MM.1S (cell line): ENCODE measurements around the gene TMEM271.
"Not testable (repeated sequence)": the region's sequence is repeated elsewhere in the genome, so short reads cannot be mapped to it uniquely, and the experiment has no call there.

Source experiments
- EZH2 ChIP-seq: fragments of 300-600 bp; sonication (generic); optimal IDR thresholded peaks from 2 replicates; pipeline ENCODE3; 2017; ENCODE audit warnings: low read depth, mild to moderate bottlenecking, antibody characterized with exemption, low read length, mixed read lengths
- EZH2phosphoT487 ChIP-seq: fragments of 300-600 bp; sonication (generic); IDR thresholded peaks from 2 replicates; pipeline ENCODE4 v1.6.1; 2018; ENCODE audit warnings: antibody characterized with exemption, low read length
- TF ChIP-seq, protein P1 (sequence below): fragments of 300-600 bp; sonication (generic); IDR thresholded peaks from 2 replicates; pipeline ENCODE4 v1.5.1; 2016; ENCODE audit warnings: antibody characterized with exemption, low read length, mixed read lengths

DNA sequence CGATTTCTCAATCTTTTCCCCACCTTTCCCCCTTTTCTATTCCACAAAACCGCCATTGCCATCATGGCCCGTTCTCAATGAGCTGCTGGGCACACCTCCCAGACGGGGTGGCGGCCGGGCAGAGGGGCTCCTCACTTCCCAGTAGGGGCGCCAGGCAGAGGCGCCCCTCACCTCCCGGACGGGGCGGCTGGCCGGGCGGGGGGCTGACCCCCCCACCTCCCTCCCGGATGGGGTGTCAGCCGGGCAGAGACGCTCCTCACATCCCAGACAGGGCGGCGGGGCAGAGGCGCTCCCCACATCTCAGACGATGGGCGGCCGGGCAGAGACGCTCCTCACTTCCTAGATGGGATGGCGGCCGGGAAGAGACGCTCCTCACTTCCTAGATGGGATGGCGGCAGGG, 25.8 kb downstream of the TMEM271 start:
- TF ChIP-seq, protein P1, sequence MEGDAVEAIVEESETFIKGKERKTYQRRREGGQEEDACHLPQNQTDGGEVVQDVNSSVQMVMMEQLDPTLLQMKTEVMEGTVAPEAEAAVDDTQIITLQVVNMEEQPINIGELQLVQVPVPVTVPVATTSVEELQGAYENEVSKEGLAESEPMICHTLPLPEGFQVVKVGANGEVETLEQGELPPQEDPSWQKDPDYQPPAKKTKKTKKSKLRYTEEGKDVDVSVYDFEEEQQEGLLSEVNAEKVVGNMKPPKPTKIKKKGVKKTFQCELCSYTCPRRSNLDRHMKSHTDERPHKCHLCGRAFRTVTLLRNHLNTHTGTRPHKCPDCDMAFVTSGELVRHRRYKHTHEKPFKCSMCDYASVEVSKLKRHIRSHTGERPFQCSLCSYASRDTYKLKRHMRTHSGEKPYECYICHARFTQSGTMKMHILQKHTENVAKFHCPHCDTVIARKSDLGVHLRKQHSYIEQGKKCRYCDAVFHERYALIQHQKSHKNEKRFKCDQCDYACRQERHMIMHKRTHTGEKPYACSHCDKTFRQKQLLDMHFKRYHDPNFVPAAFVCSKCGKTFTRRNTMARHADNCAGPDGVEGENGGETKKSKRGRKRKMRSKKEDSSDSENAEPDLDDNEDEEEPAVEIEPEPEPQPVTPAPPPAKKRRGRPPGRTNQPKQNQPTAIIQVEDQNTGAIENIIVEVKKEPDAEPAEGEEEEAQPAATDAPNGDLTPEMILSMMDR = not testable (repeated sequence)
- TF ChIP-seq EZH2, EZH2phosphoT487: not testable (repeated sequence)
